ENCODE measurements around the gene ATF6B. TPM values are rescaled to one million over a fixed set of nuclear protein-coding genes. Genes with fewer than 3 reads are reported as not detected.
A peak's percentile ranks its signal among the peaks of the same experiment; 100 is the strongest.

Gene ATF6B
- total RNA-seq, 2 experiments from 2014 or later, result 54.1 to 55.2 TPM

DNA sequence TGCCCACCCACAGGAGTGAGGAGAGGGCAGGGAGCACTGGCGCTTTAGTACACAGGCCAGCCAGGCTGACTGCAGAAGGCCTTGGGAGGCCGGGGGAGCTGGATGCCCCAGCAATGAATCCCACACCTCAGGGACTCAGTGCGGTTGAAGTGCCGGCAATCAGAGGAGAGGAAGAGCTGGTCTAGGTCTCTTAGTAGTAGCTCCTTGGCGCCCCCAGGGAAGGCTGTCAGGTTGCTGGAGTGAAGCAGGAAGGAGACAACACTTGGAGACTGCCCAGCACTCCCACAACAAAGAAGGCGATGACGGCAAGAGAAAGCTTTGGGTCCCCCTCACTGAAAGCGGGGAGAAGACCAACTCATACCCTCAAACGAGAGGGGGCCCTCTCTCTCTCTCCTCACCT is 10.6 kb downstream of the ATF6B start:
- Mint-ChIP-seq H3K4me1 (ENCODE audit: low read depth) (peaks cover 4% of the 10 kb centered on the region), H3K4me3 (no peak overlapping the region), H3K27ac (no peak overlapping the region), H3K27me3 (no peaks in the 10 kb centered on the region), H3K9me3 (no peaks in the 10 kb centered on the region), H3K36me3 (ENCODE audit: low read depth) (peaks cover 25% of the 10 kb centered on the region)
- intact Hi-C loops (cut with micrococcal nuclease), result loop anchor here (5.0 kb wide), 1 partner anchor 40 kb away; no protein-coding TSS in a partner anchor
- POLR2A ChIA-PET, result interaction anchor here (1.2 to 3.7 kb wide), 2 partner anchors 9 to 11 kb away, joined by 6 to 23 read pairs; partner anchors contain the start of genes ATF6B, FKBPL and TNXB
- CTCF ChIA-PET, result interaction anchor here (1.0 to 4.7 kb wide), 13 partner anchors 9 to 77 kb away, joined by 3 to 41 read pairs (median 7); partner anchors contain the start of genes ATF6B, EGFL8, FKBPL and GPSM3
- DNase-seq, result no peak
- no peak for ATAC-seq
- TF ChIP-seq, protein P1, sequence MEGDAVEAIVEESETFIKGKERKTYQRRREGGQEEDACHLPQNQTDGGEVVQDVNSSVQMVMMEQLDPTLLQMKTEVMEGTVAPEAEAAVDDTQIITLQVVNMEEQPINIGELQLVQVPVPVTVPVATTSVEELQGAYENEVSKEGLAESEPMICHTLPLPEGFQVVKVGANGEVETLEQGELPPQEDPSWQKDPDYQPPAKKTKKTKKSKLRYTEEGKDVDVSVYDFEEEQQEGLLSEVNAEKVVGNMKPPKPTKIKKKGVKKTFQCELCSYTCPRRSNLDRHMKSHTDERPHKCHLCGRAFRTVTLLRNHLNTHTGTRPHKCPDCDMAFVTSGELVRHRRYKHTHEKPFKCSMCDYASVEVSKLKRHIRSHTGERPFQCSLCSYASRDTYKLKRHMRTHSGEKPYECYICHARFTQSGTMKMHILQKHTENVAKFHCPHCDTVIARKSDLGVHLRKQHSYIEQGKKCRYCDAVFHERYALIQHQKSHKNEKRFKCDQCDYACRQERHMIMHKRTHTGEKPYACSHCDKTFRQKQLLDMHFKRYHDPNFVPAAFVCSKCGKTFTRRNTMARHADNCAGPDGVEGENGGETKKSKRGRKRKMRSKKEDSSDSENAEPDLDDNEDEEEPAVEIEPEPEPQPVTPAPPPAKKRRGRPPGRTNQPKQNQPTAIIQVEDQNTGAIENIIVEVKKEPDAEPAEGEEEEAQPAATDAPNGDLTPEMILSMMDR (IDR thresholded peaks at IDR 0.05), result no peak

DNA sequence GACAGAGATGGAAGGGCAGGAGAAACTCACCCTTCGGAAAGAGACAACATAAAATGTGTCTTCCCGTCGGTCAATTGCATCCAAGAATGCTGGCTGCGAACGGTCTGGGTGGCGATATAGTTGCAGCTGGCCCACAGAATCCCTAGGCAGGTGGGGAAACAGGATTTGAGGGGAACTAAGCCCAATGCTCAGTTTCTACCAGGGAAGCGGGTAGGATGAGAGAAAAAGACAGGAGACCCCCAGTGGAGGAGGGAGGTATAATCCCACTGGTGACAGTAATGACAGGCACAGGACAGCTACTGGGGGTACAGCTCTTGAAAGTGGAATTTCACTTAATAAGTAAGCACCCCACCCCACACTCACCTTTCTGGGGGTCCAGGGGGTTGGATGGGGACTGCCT is 11.4 kb downstream of the ATF6B start:
- Mint-ChIP-seq H3K4me3 (no peak overlapping the region), H3K27me3 (no peaks in the 10 kb centered on the region), H3K27ac (no peak overlapping the region), H3K36me3 (ENCODE audit: low read depth) (peaks cover 20% of the 10 kb centered on the region), H3K9me3 (no peaks in the 10 kb centered on the region), H3K4me1 (ENCODE audit: low read depth) (peaks cover 4% of the 10 kb centered on the region)
- peak; percentile 37 for DNase-seq
- ATAC-seq, result no peak
- TF ChIP-seq, protein P1 (IDR thresholded peaks at IDR 0.05), result peak; percentile 37
- ChIA-PET POLR2A (interaction anchor here (3.7 kb wide), 1 partner anchor 12 kb away, joined by 23 read pairs; the partner anchor contains the start of genes ATF6B and FKBPL), CTCF (interaction anchor here (1.0 to 4.7 kb wide), 10 partner anchors 8 to 77 kb away, joined by 3 to 41 read pairs (median 12); partner anchors contain the start of genes ATF6B, EGFL8, FKBPL and GPSM3)
- intact Hi-C loops (cut with micrococcal nuclease), result loop anchor here (5.0 kb wide), 1 partner anchor 41 kb away; no protein-coding TSS in a partner anchor

DNA sequence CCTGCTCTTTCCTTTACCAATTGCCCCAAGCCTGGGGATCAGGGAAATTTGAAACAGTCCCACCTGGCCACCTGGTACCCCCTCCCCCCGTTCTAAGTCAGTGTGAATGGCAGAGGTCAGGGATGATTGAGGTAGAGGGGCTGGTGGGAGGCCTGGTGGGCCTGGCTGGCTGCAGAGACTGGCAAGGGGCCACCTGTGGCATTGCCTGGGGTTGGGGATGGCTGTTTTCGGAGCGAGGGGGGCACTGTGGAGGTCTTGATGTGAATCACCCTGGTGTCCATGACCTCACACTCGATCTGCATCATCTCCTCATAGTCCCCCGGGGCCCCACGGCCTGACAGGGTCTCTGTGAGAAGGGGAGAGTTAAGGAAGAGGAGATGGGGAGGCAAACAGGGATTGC is 12.4 kb downstream of the ATF6B start:
- DNase-seq, result no peak
- H3K27ac Mint-ChIP-seq, result no peak overlapping the region
- ATAC-seq, result no peak
- H3K27me3 Mint-ChIP-seq, result no peaks in the 10 kb centered on the region
- H3K4me1 Mint-ChIP-seq (ENCODE audit: low read depth), result peaks cover 4% of the 10 kb centered on the region
- TF ChIP-seq, protein P1 (IDR thresholded peaks at IDR 0.05), result no peak
- H3K36me3 Mint-ChIP-seq (ENCODE audit: low read depth), result peaks cover 12% of the 10 kb centered on the region
- no peak overlapping the region for H3K4me3 Mint-ChIP-seq
- ChIA-PET POLR2A (interaction anchor here (1.4 to 3.7 kb wide), 2 partner anchors 13 kb away, joined by 4 to 23 read pairs; partner anchors contain the start of genes ATF6B and FKBPL), CTCF (interaction anchor here (1.6 to 4.7 kb wide), 3 partner anchors 11 to 13 kb away, joined by 4 to 41 read pairs (median 5); partner anchors contain the start of genes ATF6B and FKBPL)
- H3K9me3 Mint-ChIP-seq, result no peaks in the 10 kb centered on the region
- intact Hi-C loops (cut with micrococcal nuclease), result loop anchor here (5.0 kb wide), 1 partner anchor 42 kb away; no protein-coding TSS in a partner anchor

DNA sequence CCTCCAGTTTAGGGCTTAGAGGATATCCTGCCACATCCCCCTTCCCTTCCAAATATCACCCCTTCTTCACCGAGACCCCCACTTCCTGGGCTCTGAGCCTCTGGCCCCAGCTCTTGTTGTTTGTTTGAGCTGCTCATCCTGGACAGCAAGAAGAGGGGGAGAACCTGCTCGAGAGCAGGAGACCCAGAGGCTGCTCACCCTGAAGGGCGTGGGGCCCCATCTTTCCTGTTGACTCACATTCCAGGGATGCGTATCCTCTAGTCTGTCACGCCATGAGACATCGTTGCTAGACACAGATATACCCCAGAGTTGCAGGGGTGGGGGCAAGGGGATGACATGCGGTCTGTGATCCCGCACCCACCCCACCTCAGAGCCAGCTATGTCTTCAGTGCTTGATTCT is 13.2 kb downstream of the ATF6B start:
- POLR2A ChIA-PET, result interaction anchor here (1.4 kb wide), 1 partner anchor 14 kb away, joined by 4 read pairs; the partner anchor contains the start of gene ATF6B
- Mint-ChIP-seq H3K9me3 (no peaks in the 10 kb centered on the region), H3K36me3 (ENCODE audit: low read depth) (peaks cover 12% of the 10 kb centered on the region), H3K27ac (peak overlapping the region; percentile 31), H3K4me3 (no peak overlapping the region), H3K27me3 (no peaks in the 10 kb centered on the region), H3K4me1 (ENCODE audit: low read depth) (peaks cover 6% of the 10 kb centered on the region)
- TF ChIP-seq, protein P1 (IDR thresholded peaks at IDR 0.05), result no peak
- DNase-seq, result no peak
- intact Hi-C loops (cut with micrococcal nuclease), result loop anchor here (5.0 kb wide), 1 partner anchor 43 kb away; no protein-coding TSS in a partner anchor
- CTCF ChIA-PET, result interaction anchor here (1.8 kb wide), 1 partner anchor 12 kb away, joined by 5 read pairs; no protein-coding TSS in a partner anchor
- ATAC-seq, result no peak
